Activated CD8-positive, alpha-beta memory T cell treated with anti-CD3 and anti-CD28 coated beads for 36 hours (primary cell): ENCODE measurements around the gene LRFN3. TPM values are rescaled to one million over a fixed set of nuclear protein-coding genes. Genes with fewer than 3 reads are reported as not detected.
"Not testable (repeated sequence)": the region's sequence is repeated elsewhere in the genome, so short reads cannot be mapped to it uniquely, and the experiment has no call there.

Experiments used
- CTCF ChIA-PET: fragments of 350-600 bp; sonication (Branson Sonifier 250); formaldehyde crosslinking; loops from one replicate; lab custom pipeline; 2021; ENCODE audit warnings: antibody characterized with exemption; lab: Charles Lee
- POLR2A ChIA-PET: fragments of 350-600 bp; sonication (Branson Sonifier 250); formaldehyde crosslinking; loops from one replicate; lab custom pipeline; 2021; ENCODE audit warnings: antibody characterized with exemption; lab: Charles Lee
- total RNA-seq, 2 experiments: library from RNA; stranded (reverse); gene quantifications; one replicate each; pipeline ENCODE4 v1.2.3, GENCODE V29; 2021

LRFN3 gene
- 10 to 100 TPM; 11.8 TPM for total RNA-seq

GRCh38 chr19:35935911-35936737, at the start of gene LRFN3:
TSS of gene LRFN3 (plus strand) at chr19:35936374. CDS start at chr19:35939426, 3,052 bp downstream.
- ChIA-PET POLR2A (no interaction called here), CTCF (no interaction called here)

GRCh38 chr19:35887197-35887596, 49.0 kb upstream of the LRFN3 start:
- CTCF ChIA-PET, result interaction anchor here (1.0 kb wide), 1 partner anchor 44 kb away, joined by 4 read pairs; no protein-coding TSS in a partner anchor

GRCh38 chr19:35888398-35888797, 47.8 kb upstream of the LRFN3 start:
- POLR2A ChIA-PET, result no interaction called here
- CTCF ChIA-PET, result interaction anchor here (1.0 to 1.2 kb wide), 2 partner anchors 43 to 60 kb away, joined by 3 to 4 read pairs; no protein-coding TSS in a partner anchor

More at GRCh38 chr19:35887197-35887596, 49.0 kb upstream of the LRFN3 start:
- POLR2A ChIA-PET, result no interaction called here

- CTCF ChIA-PET, result interaction anchor here (0.6 to 1.2 kb wide), 2 partner anchors 59 to 117 kb away, joined by 3 read pairs; no protein-coding TSS in a partner anchor
Measured at GRCh38 chr19:35889370-35890112, 46.6 kb upstream of the LRFN3 start.

GRCh38 chr19:35890113-35890650, 46.0 kb upstream of the LRFN3 start:
- CTCF ChIA-PET, result no interaction called here
- POLR2A ChIA-PET, result interaction anchor here (0.6 kb wide), 1 partner anchor 40 kb away, joined by 4 read pairs; no protein-coding TSS in a partner anchor

More at GRCh38 chr19:35889370-35890112, 46.6 kb upstream of the LRFN3 start:
- POLR2A ChIA-PET, result interaction anchor here (0.6 kb wide), 1 partner anchor 117 kb away, joined by 3 read pairs; no protein-coding TSS in a partner anchor

- CTCF ChIA-PET, result interaction anchor here (1.4 kb wide), 1 partner anchor 9 kb away, joined by 7 read pairs; no protein-coding TSS in a partner anchor
- POLR2A ChIA-PET, result not testable (repeated sequence)
Measured at GRCh38 chr19:35891819-35892218, 44.4 kb upstream of the LRFN3 start.

- CTCF ChIA-PET, result interaction anchor here (0.9 to 1.5 kb wide), 3 partner anchors 11 to 202 kb away, joined by 3 to 4 read pairs (median 4); no protein-coding TSS in a partner anchor
- POLR2A ChIA-PET, result interaction anchor here (0.8 kb wide), 1 partner anchor 11 kb away, joined by 4 read pairs; no protein-coding TSS in a partner anchor
Measured at GRCh38 chr19:35894342-35894741, 41.8 kb upstream of the LRFN3 start.

- CTCF ChIA-PET, result interaction anchor here (0.5 to 1.0 kb wide), 2 partner anchors 76 to 192 kb away, joined by 3 read pairs; no protein-coding TSS in a partner anchor
Measured at GRCh38 chr19:35895911-35896642, 40.1 kb upstream of the LRFN3 start.

GRCh38 chr19:35896643-35897040, 39.5 kb upstream of the LRFN3 start:
- ChIA-PET POLR2A (no interaction called here), CTCF (interaction anchor here (0.5 kb wide), 1 partner anchor 193 kb away, joined by 3 read pairs; no protein-coding TSS in a partner anchor)

More at GRCh38 chr19:35895911-35896642, 40.1 kb upstream of the LRFN3 start:
- POLR2A ChIA-PET, result no interaction called here

- CTCF ChIA-PET, result interaction anchor here (0.5 to 0.9 kb wide), 2 partner anchors 23 to 33 kb away, joined by 3 read pairs; no protein-coding TSS in a partner anchor
- POLR2A ChIA-PET, result interaction anchor here (0.6 kb wide), 2 partner anchors 12 to 179 kb away, joined by 3 read pairs; no protein-coding TSS in a partner anchor
Measured at GRCh38 chr19:35897706-35898451, 38.3 kb upstream of the LRFN3 start.

- POLR2A ChIA-PET, result interaction anchor here (0.6 kb wide), 3 partner anchors 12 to 180 kb away, joined by 3 to 4 read pairs (median 3); no protein-coding TSS in a partner anchor
- CTCF ChIA-PET, result interaction anchor here (0.9 kb wide), 1 partner anchor 32 kb away, joined by 3 read pairs; no protein-coding TSS in a partner anchor
Measured at GRCh38 chr19:35898499-35898809, 37.7 kb upstream of the LRFN3 start.

GRCh38 chr19:35899547-35900214, 36.5 kb upstream of the LRFN3 start:
- CTCF ChIA-PET, result interaction anchor here (1.6 kb wide), 1 partner anchor 32 kb away, joined by 6 read pairs; no protein-coding TSS in a partner anchor
- POLR2A ChIA-PET, result no interaction called here

GRCh38 chr19:35901055-35901644, 35.0 kb upstream of the LRFN3 start:
- CTCF ChIA-PET, result interaction anchor here (1.0 to 1.6 kb wide), 2 partner anchors 30 to 157 kb away, joined by 5 to 6 read pairs; no protein-coding TSS in a partner anchor
- POLR2A ChIA-PET, result interaction anchor here (0.6 kb wide), 1 partner anchor 29 kb away, joined by 4 read pairs; no protein-coding TSS in a partner anchor

- CTCF ChIA-PET, result interaction anchor here (1.3 to 1.5 kb wide), 2 partner anchors 10 to 12 kb away, joined by 4 to 5 read pairs; no protein-coding TSS in a partner anchor
- POLR2A ChIA-PET, result interaction anchor here (1.6 kb wide), 1 partner anchor 18 kb away, joined by 6 read pairs; no protein-coding TSS in a partner anchor
Measured at GRCh38 chr19:35901854-35902661, 34.1 kb upstream of the LRFN3 start, which contains the start of gene HCST. TSS of gene HCST (plus strand) at chr19:35902529. CDS start at chr19:35902594, 65 bp downstream.

GRCh38 chr19:35902870-35903475, 33.2 kb upstream of the LRFN3 start:
- ChIA-PET CTCF (interaction anchor here (1.3 to 1.5 kb wide), 3 partner anchors 9 to 28 kb away, joined by 4 to 5 read pairs (median 4); no protein-coding TSS in a partner anchor), POLR2A (interaction anchor here (1.6 kb wide), 1 partner anchor 19 kb away, joined by 6 read pairs; no protein-coding TSS in a partner anchor)
